Suppressor macrophage treated with lipopolysaccharide for 1 hour (primary cell): Measurements from ENCODE around the gene SGTA.

Experiments
- DNase-seq, 3 donors: peaks; one replicate each; pipeline ENCODE4 v3.0.0-alpha.2; 2020 to 2022

The SGTA gene

GRCh38 chr19:2768365-2769132 is 14.5 kb downstream of the SGTA start:
- no peak for DNase-seq

GRCh38 chr19:2767688-2768087 is 15.4 kb downstream of the SGTA start:
- DNase-seq = no peak

GRCh38 chr19:2766594-2767372 is 16.3 kb downstream of the SGTA start:
- DNase-seq = no peak

GRCh38 chr19:2765376-2765775 is 17.7 kb downstream of the SGTA start:
- no peak for DNase-seq

GRCh38 chr19:2764945-2765344 is 18.1 kb downstream of the SGTA start:
- no peak for DNase-seq

- no peak for DNase-seq
Measured at GRCh38 chr19:2763687-2764086, 19.4 kb downstream of the SGTA start.

- no peak for DNase-seq
Measured at GRCh38 chr19:2762783-2763496, 20.1 kb downstream of the SGTA start.

- no peak for DNase-seq
Measured at GRCh38 chr19:2761876-2762782, 20.9 kb downstream of the SGTA start.

GRCh38 chr19:2761309-2761677 is 21.8 kb downstream of the SGTA start:
- no peak for DNase-seq

- no peak for DNase-seq
Measured at GRCh38 chr19:2759965-2760364, 23.1 kb downstream of the SGTA start.

GRCh38 chr19:2759362-2759761 is 23.7 kb downstream of the SGTA start:
- DNase-seq = no peak

GRCh38 chr19:2758601-2759313 is 24.3 kb downstream of the SGTA start:
- no peak for DNase-seq

- no peak for DNase-seq
Measured at GRCh38 chr19:2756921-2757881, 25.9 kb downstream of the SGTA start.

- no peak for DNase-seq
Measured at GRCh38 chr19:2756477-2756876, 26.6 kb downstream of the SGTA start.

- DNase-seq = no peak
Measured at GRCh38 chr19:2755811-2756210, 27.3 kb downstream of the SGTA start.

- DNase-seq = no peak
Measured at GRCh38 chr19:2755448-2755705, 27.7 kb downstream of the SGTA start.

GRCh38 chr19:2754659-2755447 is 28.2 kb downstream of the SGTA start:
- DNase-seq = no peak

GRCh38 chr19:2751438-2751830 is 31.6 kb downstream of the SGTA start:
- DNase-seq = no peak

- peak; percentile 59 to 74 (median 72) for DNase-seq
Measured at GRCh38 chr19:2750808-2751437, 32.1 kb downstream of the SGTA start.

GRCh38 chr19:2747349-2747748 is 35.7 kb downstream of the SGTA start:
- DNase-seq = no peak
